NCI-H526 (cell line): ENCODE measurements around the gene ATP5PD.

Experiments
- DNase-seq, 2 experiments: peaks; one replicate each; lab custom pipeline; 2025; lab: John Stamatoyannopoulos, UW

ATP5PD gene

DNA sequence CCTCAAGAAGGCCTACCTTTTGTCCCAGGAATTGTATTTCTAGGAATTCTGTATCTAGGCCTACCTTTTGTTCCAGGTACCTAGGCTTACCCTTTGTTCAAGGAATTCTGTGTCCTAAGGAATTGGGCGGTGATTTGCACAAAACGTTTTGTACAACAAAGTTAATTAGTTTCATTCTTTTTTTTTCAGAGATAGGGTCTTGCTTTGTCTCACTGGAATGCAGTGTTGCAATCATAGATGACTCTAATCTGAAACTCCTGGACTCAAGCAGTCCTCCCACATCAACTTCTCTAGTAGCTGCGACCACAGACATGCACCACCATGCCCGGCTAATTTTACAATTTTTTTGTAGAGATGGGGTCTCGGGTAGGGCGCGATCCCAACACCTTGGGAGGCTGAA is 52.3 kb downstream of the ATP5PD start:
- no peak for DNase-seq

DNA sequence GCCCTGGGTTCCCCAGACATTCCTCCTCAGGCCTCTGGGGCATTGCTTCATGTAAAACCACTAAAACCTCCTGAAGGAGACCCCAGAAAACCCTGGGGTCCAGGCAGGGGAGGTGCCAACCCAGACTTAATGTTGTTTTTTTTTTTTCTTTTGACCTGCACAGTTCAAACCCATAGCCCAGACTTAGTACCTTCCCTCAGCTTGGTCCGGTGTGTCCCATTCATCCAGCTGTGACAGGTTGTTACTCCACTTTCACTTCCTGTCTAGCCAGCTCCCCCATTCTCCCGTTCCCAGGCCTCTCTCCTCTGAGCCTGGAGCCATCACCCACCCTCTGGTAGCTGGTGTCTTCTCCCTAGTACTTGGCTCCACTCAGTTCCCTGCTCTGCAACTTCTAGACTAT is 54.5 kb downstream of the ATP5PD start:
- DNase-seq: no peak

DNA sequence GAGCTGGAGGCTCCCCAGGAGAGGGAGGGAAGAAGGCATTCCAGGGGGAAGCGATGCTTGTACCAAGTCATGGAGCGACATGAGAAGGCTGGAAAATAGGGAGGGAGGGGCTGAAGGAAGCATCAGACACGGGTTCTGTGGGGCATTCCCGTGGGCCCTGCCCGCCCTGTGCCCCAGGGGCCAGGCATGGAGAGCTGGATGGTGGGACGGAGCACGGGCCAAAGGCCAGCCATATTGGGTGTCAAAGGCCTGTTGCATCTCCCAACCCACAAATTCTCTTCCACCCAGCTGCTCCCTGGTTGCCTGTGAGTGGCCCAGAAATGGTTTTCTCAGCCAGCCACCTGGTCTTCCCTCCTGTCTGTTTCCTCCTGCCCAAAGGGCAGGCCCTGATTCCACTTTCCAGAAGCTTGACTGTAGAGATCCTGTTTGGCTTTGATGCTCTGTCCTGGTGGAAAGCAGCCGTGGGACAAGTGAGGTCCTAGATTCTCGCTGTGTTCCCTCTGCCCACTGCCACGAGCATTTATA is 56.1 kb downstream of the ATP5PD start:
- no peak for DNase-seq
